ENCODE data around the gene STAMBPL1.
"Not testable (repeated sequence)": the region's sequence is repeated elsewhere in the genome, so short reads cannot be mapped to it uniquely, and the experiment has no call there.

Gene STAMBPL1

DNA sequence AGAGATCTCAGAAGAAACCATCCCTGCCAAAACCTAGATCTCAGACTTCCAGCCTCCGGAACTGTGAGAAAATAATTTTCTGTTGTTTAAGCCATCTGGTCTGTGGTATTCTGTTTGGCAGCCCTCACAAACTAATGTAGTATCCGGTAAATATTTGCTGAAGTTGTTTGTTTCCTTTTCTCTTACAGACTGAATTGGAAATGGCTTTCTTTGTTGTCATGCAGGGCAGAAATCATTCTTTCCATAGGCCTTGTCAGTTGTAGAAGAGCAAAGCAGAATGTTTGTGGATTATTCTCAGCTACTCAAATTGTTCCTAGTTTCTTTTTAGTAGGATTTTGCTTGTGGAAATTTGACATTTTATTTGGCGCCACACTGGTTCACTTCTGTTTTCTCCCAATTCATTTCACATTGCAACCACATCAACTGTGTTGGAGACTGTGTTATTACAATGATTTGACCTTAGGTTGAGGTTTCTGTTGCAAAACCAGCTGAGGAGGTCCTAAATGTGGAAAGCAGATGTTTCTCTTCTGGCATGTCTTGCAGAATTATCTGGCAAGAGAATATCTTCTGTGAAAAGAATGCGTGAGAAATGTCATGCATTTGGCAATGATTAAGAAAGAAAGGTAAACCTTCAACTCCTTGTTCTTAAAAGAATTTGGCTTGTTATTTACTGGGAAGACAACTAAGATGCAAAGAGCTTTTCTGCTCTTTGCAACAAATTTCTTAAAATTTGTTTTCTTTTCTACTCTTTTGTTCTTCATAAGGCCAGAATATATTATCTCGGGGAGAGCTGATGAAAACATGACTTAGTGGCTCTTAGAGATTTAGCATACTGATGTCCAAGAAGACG is 46.7 kb downstream of the STAMBPL1 start:
- DNase-seq = no peak

DNA sequence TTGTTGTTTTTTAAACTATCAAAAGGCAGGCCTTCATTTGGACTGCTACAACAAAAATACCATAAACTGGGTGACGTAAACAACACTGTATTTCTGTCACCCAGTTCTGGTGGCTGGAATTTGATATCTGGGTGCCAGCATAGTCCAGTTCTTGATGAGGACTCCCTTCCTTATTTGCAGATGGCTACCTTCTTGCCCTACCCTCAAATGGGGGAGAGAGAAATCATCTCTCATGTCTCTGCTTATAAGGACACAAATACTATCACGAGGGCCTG is 47.3 kb downstream of the STAMBPL1 start:
- no peak for DNase-seq

DNA sequence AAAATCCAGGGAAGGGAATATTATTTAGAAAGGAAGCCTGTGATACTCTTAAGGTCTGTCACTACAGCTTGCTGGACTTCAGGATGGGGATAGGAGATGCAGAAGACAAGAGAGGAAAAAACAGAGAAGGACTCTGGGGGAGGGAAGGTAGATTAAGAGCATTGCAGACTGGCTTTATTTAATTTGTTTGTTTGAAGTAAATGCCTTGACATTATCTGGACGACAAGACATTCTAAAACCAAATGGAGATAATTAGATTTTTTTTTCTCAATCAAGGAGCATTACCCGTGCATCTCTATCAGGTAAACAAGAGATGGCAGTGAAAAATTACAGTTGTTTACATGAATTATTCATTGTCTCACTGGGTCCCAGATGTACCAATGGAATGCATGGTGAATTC is 48.2 kb downstream of the STAMBPL1 start:
- no peak for DNase-seq

DNA sequence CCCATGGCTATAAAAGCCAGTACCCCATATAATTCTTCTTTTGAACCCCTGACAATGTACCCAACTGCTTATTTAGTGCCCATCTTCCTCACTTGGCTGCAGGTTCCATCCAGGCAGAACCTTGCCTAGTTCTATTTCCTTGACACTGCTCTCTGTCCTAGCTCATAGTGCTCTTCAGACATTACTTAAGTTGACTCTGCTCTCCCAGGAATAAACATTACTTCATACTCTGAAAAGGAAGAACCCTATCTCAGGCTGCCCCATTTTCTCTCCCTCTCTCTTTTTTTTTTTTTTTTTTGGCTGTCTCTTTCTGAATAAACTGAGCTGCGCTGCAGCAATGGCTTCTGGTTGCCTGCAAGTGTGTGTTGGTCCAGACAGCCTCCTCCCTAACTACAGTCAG is 51.5 kb downstream of the STAMBPL1 start:
- no peak for DNase-seq

DNA sequence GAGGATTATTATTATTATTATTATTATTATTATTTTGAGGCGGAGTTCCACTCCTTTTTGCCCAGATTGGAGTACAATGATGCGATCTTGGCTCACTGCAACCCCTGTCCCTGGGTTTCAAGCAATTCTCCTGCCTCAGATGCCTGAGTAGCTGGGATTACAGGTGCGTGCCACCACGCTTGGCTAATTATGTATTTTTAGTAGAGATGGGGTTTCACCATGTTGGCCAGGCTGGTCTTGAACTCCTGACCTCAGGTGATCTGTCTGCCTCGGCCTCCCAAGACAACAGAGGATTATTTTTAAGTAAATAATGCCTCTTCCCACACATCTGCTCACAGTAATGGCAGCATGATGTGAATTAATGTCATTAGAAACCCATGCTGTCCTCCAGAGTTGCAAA is 52.0 kb downstream of the STAMBPL1 start:
- DNase-seq = not testable (repeated sequence)

DNA sequence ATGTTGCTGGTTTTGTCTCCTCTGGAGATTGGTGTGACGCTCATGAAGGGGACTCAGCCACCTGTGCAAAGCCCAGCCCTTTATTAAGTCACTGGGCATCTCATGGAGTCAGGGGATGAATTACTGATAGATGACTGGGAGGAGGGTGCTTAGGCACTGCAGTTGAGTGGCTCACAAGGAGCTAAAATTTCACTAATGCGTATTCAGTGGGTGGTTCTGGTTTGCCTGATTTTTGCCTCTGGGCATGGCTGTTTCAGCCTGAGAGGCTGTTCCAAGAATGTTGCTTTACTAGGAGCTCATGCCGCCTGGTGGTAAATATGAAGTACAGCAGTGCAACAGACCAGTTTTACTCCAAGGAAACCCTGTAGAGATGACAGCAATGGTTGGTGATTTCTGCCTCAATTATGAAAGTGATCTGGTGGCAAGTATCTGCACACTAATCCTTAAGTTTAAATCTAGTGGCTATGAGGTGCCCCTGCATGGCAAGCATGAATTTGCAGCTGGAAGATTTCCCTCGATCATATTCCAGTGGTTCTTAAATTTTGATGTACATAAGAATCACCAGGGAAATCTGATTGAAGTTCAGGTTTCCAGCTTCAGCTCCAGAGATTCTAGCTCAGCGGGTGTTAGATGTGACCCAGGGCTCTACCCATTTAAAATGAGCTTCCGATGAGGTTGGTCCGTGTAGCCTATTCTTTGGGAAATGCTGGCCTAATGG is 52.7 kb downstream of the STAMBPL1 start:
- DNase-seq = peak in 1 of 2 experiments; percentile 31

DNA sequence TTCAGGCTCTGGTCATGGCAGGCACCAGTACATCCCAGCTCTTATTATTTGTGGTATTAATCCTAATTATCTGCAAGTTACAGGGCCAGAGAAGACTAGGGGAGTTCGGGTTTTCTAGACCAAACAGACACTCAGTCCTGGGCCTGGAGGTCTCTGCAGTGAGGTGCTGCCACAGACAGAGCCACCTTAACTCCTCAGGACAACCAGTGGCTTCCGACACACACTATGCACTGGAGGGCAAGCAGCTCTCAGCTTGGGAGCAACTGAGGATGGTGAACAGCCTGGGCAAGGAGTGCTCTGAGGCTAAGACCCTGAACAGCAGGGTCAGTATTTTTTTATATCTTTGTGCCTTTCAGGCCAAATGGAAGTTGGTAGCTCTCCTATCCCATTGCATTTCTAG is 53.5 kb downstream of the STAMBPL1 start:
- DNase-seq = no peak

DNA sequence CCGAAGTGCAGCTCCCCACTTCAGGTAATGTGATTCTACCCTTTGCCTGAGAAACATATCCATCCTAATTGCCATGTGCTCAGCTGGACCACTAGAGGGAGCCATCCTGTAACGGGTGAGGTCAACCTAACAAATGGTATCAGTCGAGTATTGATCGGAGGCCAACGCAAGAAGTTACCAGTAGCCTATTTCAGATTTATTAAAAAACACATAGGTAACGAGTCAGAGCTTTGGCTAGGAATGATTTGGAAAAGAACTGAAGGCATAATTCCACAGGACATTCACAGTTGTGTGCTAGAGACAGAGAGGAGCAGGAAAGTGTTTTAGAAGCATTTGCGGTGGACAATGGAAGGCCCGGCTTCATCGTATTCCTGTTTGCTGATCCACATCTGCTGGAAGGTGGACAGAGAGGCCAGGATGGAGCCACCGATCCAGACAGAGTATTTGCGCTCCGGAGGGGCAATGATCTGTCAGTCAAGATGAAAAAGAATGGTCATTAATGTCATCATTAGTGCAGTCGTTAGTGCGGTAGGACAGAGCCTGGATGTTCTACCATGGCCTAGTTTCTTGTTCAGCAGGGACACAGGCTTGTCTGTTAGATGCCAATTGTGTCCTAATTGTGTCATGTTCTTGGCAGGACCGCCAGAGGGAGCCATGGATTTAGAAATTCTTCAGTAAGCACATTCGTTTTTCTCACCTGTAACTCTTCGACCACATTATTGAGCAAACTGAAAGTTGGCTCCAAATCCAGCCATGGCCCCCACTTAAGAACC is 55.0 kb downstream of the STAMBPL1 start:
- DNase-seq = peak; percentile 73 to 74

DNA sequence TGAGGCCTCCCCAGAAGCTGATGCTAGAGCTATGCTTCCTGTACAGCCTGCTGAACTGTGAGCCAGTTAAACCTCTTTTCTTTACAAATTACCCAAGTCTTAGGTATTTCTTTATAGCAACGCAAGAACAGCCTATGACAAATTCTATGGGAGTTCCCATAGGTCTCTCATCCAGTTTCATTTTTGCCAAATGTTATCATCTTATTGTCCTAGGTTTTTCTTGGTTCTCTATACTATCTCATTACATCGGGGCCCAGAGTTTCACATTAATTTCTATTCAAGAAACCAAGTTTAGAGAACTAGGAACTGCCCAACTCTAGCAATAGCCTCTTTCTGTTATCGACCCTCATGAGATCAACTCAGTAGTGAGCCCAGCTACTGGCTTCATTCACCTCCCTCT is 56.6 kb downstream of the STAMBPL1 start:
- no peak for DNase-seq

DNA sequence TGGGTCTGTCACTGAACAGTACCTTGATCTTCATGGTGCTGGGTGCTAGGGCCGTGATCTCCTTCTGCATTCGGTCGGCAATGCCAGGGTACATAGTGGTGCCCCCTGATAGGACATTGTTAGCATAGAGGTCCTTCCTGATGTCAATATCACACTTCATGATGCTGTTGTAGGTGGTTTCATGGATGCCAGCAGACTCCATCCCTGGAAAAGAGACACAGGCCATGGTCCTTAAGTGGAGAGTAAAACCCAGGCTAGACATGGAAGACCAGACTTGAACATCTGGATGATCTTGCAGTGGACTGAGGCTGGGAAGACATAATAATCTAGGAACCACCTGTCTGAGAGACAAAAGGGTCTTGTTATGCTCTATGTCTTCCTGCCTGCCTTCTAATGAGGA is 58.0 kb downstream of the STAMBPL1 start:
- DNase-seq = no peak

DNA sequence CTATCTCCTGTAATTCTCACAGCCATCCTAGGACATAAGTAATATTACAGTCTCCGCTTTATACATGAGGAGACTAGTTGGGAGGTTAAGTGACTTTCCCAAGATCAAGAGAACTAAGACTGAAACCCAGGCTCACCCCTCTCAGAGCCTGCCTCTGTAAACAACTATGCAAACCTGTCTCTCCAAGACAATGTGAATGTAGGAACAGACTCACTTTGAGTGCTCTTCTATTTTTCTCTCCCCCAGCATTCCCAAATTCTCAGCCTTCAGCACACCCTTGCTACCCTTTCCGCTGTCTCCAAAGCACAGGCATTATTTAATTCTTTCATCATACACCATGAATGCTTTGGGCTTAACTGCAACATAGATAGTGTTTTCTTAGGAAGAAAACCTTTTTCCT is 58.9 kb downstream of the STAMBPL1 start:
- DNase-seq = no peak

DNA sequence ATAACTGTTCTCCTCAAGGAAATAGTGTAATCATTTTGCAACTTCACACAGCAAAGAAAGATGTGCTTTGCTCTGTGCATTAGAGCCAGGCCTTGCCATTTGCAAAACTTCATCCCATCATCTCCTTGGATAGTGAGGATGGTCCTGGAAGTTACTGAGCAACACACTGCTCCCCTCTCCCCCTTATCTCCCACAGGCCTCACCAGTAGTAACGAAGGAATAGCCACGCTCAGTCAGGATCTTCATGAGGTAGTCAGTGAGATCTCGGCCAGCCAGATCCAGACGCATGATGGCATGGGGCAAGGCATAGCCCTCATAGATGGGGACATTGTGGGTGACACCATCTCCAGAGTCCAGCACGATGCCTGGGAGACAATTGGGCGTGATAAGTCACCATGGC is 61.0 kb downstream of the STAMBPL1 start:
- DNase-seq = no peak

DNA sequence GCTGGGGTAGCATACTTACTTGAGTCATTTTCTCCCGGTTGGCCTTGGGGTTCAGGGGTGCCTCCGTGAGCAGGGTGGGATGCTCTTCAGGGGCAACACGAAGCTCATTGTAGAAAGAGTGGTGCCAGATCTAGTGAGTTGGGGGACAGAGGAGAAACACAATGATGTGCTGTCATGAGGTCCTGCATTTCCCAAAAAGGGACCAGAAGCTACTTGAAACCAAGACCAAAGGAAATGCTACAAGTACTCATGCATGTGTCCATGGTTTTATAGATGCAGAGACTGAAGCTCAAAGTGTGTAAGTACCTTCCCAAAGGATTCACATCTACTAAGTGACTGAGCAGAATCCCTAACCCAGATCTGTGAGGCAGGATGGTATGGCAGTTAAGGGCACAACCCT is 63.7 kb downstream of the STAMBPL1 start:
- no peak for DNase-seq

DNA sequence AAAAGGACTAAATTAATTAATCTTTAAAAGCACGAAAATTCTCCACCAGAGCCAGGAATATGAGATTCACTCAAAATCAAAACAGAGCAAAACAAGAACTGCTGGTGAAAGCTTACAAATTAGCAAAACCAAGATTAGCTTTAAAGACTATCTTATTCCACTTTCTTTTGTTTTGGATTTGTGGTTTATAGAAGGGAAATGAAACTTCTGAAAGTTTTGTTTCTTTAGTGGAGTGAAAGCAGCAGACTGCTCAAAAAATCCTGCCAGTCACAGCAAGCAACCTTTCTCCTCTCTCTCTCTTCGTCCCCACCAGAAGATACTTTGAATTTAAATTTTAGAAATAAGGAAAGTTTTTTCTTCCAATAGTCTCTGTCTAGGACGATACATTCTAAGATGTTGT is 64.8 kb downstream of the STAMBPL1 start:
- no peak for DNase-seq

DNA sequence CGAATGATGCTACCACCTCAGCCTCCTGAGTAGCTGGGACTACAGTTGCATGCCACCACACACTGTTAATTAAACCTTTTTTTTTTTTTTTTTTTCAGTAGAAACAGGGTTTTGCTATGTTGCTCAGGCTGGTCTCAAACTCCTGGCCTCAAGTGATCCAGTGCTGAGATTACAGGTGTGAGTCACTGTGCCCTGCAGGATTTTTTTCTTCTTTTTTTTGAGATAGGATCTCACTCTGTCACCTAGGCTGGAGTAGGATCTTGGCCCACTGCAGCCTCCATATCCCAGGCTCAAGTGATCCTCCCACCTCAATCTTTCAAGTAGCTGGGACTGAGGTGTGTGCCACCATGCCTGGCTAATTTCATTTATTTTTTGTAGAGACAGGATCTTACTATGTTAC is 66.2 kb downstream of the STAMBPL1 start:
- no peak for DNase-seq

DNA sequence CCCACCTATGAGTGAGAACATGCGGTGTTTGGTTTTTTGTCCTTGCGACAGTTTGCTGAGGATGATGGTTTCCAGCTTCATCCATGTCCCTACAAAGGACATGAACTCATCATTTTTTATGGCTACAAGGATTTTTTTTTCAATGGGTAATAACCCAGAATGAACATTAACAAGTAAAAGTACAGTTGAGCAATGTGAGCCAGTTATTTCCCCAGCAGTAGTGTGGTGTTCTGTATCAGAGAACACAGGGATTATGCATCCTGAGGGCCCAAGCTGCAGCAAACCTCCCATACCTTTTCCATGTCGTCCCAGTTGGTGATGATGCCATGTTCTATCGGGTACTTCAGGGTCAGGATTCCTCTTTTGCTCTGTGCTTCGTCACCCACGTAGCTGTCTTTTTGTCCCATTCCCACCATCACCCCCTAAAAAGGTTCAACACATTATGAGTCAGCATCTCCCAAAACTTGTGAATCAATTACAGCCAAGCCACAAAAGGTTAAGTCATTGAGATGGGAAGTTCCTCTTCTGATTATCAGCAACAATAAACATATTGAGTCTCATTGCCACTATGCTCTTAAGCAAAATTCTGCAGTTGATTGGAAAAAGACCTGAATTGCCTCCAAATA is 67.0 kb downstream of the STAMBPL1 start:
- DNase-seq = no peak

DNA sequence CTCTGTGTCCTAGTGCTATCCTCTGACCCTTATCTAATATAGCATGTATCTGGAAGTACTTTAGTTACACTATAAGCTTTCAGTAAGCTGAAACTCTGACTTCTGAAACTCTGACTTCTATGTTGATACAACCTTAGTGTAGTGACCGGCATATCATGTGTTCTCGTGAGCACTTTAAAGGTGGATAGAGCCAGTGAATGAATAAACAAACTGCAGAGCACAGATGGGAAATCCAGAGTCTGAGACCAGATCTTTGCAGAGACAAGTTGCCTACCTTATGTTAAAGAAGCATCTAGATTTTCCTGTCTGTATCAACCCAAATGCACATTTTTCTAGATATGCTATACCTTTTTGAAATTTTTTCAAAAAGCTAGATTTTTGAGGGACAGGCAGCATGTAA is 69.0 kb downstream of the STAMBPL1 start:
- no peak for DNase-seq

DNA sequence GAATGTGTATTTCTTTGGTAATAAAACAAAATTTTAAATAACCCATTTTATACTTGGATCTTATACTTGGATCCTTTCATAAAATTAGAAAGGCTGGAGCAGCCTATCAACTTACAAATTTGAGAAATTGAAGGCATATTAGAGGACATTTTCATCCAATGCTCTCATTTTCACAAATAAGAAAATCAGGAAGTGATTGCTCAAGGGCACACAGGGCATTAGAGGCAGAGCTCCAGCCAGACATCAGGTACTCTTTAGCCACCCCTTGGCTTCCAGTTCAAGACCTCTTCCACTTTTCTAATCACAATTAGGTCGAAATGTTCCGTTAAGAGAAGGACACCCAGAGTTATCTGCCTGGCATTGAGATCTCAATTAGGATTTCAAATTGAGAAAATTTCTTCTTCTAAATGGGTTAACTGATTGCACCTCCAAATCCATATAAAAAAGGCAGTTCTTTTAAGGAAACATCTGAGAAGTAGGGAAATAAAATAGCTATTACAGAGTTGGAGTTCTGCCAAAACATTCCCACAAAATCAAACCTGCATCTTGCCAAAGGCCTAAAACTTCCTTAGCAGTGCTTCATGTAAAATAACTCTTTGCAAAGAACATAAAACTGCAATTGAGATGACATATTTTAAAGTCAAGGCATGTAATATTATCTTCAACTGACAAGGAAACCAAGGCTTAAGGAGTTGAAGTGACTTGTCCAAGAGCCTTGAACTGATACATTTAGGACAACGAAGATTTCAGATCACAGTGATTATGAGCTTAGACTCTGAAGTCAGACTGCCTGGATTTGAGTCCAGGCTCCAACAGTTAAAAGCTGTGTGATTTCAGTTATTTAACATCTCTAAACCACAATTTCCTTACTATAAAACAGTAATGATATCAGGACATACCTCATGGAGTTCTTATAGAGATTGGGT is 70.1 kb downstream of the STAMBPL1 start:
- DNase-seq = no peak

DNA sequence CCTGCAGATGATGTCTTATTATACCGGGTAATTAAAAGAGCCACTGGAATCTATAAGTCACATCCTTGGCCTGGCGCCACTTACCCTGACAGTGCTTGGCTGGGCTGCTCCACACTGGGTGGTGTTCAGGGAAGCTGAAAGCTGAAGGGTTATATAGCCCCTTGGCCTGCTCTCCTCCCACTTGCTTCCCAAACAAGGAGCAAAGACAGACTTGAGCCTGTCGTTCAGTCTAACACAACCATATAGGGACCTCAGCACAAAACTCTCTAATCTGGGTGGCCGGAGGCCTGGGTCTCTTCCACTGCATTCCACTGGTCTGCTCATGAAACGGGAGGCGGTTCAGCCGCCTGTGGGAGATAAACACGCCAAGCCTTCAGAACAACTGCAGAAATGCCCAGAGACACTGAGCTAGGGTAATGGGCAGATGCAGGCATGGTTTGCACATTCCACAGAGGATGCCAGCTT is 72.6 kb downstream of the STAMBPL1 start, which contains the start of gene ACTA2:
TSS of gene ACTA2 (minus strand) at position 127 of the 465 bp plus-strand sequence. CDS start 3,843 bp downstream, outside the sequence.
- no peak for DNase-seq

DNA sequence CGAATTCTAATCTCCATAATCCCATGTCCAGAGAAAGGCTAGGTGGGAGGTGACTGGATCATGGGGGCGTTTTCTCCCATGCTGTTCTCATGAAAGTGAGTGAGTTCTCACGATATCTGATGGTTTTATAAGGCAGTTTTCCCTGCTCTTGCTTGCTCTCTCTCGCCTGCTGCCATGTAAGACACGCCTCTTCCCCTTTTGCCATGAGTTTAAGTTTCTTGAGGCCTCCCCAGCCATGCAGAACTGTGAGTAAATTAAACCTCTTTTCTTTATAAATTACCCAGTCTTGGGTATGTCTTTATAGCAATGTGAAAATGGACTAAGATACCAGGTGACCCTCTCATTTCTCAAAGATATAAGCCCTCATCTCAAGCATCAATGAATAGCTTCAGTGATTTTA is 73.6 kb downstream of the STAMBPL1 start:
- no peak for DNase-seq

DNA sequence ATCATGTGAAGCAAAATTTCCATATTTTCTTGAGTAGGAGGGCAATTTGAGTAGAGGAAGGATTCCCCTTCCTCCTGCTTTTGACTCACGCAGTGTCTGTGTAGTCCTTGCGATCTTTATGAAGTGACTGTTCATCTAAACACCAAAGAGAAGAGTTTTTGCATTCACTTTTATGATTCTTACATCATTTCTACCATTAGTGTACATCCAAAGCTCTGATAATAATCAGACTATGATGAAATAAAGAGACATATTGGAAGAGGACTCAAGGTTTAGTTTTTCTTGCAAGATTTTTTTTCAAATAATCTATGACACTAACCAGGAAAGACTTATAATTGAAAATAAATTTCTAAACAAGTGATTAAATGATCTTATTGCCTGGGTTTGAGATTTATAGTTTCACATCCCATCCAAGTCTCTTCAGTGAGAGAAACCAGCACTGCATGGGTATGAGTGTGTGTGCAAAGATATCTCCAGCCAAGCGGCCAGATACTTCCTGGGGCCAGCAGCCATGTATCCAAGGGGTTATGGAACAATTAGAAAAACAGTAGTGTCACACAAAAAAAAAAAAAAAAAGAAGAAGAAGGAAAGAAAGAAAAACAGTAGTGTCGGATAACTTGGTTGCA is 74.5 kb downstream of the STAMBPL1 start:
- no peak for DNase-seq

DNA sequence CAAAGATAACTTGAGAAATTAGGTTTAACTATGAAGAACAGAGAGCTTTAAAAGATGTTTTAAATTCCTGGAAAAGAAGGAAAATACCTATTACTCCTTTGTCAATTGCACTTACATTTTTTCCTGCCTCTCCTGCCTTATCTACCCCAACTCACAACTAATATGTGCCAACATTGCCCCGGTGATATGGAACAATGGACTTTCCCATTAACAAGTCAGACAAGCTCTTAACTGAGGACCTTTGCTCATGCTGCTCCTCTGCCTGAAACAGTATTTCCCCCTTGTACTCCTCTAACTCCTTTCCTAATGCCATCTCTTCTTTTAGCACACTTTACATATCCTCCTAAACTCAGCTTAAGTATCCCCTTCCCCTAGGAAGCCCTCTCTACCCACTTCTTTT is 77.3 kb downstream of the STAMBPL1 start:
- DNase-seq = no peak

Measured in activated CD4-positive, alpha-beta T cell treated with anti-CD3 and anti-CD28 coated beads, Interleukin-2, amount 50 U/mL, for 4 hours (primary cell).